ENCODE results near the gene FANCE.
A peak's percentile ranks its signal among the peaks of the same experiment; 100 is the strongest.

The FANCE gene

DNA sequence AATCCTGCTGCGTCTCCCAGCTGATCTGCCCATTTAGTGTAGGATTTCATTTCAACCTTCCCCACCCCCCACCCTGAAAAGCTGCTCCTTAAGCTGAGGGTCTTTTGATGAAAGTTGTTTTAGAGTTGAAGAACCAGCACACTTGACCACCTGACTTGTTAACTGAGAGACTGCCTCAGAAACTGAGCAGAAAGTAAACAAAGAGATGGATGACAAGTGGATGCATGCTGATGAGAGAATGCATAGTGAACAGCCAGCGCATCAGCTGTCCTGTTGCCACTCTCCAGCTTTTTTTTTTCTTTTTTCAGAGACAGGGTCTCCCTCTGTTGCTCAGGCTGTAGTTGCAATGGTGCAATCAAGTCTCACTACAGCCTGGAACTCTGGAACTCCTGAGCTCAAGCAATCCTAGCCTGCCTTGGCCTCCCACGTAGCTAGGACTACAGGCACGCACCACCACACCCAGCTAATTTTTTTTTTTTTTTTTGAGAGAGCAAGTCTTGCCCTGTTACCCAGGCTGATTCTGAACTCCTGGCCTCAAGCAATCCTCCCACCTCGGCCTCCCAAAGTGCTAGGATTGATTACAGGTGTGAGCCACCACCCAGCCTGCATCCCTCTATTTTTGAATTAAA lies 25.5 kb downstream of the FANCE start:
- Histone ChIP-seq H3K4me3 (no peak overlapping the region), H3K27ac (no peak overlapping the region)

DNA sequence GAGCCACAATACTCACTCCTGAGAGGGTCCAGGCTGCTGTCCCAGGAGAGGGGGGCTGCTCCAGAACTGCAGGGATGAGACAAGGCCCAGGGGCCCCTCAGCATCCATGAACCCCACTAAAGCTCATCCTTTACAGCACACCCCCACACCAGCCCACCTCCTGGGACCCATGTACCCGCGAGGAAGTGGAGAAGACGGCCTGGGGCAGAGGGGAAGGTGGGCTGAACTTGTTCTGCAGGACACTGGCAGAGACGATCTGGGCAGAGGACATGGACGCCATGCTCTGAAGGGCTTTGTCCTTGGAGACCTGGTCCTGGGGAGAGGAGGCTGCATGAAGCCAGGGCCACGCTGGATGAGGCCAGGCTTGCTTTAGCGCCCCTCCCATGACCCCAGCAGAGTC lies 26.1 kb downstream of the FANCE start:
- Histone ChIP-seq H3K27ac (no peak overlapping the region), H3K4me3 (no peak overlapping the region)

GRCh38 chr6:35480176-35480575 lies 28.0 kb downstream of the FANCE start:
- Histone ChIP-seq H3K27ac (no peak overlapping the region), H3K4me3 (no peak overlapping the region)

DNA sequence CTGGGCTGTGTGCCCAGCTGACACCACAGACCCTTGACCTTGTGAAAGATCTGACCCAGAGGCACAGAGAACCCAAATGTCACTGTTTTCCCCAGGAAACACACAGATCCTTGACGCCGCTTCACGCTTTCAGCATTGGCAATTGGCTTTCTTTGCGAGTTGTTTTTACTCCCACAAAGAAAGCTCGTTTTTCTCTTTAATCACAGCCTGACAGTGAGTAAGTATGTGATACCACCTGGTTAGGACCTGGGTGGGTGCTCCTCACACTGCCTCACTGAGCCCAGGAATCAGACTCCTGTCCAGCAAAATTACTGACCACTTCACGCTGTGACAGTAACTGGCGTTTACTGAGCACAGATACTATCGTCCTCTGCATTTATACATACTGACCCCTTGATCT lies 29.1 kb downstream of the FANCE start:
- no peak overlapping the region for H3K4me3 ChIP-seq
- no peak overlapping the region for H3K27ac ChIP-seq

DNA sequence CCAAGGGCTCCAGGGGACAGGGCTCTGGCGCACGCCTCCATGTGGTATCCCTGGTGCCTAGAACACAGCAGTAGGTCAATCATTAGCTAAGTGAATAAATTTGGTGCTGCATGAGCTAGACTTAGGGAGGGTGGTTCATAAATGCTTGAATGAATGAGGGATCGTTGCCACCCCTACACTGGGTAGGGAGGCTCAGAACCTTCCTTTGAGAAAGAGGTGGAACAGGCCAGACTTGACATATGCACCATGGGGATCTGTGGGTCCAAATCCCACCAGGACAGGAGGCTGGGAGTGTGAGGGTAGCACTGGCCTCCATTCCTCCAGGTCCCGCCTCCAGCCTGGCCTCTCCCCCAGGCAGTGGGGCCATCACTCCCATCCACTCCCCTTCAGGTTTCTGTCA lies 30.9 kb downstream of the FANCE start:
- Histone ChIP-seq H3K27ac (no peak overlapping the region), H3K4me3 (no peak overlapping the region)

- Histone ChIP-seq H3K4me3 (no peak overlapping the region), H3K27ac (peak overlapping the region in 3 of 21 experiments; percentile 4 to 94 (median 27))
Observed at GRCh38 chr6:35483490-35483889, 31.4 kb downstream of the FANCE start.

DNA sequence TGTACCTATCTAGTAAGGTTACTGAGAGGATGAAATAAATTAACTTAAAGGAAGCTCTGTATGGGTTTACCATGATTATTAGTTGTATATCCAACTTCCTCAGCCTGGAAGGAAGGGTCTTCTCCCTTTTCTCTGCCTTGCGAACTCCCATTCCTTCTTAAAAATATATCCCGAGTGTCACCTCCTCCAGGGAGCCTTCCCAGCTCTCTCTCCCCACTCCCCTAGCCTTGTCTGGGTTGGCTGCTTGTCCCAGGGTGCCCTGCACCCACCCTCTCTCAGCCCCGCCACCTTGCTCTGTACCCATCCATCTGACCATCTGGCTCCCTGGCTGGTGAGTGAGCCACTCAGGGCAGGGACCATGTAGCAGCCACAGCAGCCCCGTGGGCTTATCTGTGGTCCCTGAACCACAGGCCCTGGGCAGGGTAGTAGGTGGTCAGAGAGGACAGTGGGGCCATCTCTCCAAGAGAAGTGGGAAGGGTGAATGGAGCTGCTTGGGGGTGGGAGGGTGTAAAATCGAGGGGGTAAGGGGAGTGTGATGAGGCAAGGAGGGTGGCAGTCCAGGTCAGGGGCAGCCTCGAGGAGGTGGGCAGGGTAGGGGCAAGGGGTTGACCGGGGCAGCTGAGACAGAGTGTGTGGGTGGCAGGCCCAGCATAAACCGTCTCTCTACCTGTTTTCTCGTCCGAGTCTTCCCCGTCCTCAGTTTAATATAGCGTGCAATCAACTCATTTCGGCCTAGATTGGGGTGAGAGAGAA lies 31.9 kb downstream of the FANCE start:
- Histone ChIP-seq H3K27ac (peak overlapping the region in 8 of 21 experiments; percentile 1 to 94 (median 88)), H3K4me3 (no peak overlapping the region)

DNA sequence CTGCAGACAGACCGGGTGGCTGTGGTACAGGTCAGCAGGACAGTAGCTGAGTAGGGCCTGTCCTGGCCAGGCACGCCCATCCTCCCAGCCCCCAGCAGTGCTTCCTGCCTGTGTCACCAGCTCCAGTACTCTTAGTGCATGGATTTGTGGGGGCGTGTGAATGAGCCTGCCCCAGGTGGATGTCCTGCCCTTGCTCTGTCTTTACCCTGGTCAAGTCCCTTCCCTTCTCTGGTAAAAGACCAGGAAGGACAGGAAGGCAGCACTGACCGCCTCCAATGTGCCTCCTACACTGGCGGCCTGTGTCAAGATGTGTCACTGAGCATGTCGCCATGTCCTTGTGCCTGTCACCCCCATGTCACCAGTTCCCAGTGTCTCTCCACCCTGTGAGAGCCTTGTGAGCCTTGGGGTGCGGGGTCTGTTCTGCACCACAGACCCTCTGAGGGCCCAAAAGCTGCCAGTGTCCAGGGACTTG lies 32.8 kb downstream of the FANCE start:
- peak overlapping the region in 19 of 21 experiments; percentile 64 to 94 (median 90) for H3K27ac ChIP-seq
- H3K4me3 ChIP-seq: no peak overlapping the region

DNA sequence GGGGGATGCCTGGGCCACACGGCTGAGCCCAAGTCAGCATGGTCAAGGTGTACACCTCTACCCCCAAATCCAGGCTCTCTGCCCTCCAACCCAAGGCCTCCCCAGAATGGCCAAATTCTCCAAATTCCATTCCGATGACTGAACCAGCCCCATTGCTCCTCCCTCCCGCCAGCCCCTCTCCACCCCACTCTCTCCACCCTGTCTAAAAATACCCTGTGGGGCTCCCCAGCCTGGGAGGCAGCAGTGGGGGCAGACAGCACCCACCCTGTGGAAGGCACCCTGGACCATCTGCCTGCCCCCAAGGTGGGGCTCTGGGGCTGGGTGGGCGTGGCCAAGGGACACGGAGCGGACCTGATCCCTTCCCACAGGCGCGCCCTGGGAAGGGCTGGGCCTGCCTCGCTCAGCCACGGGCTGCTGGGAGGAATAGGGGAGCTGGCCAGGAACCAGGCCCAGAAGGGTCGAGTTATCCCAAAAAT lies 33.3 kb downstream of the FANCE start:
- Histone ChIP-seq H3K4me3 (peak overlapping the region in 1 of 7 experiments; percentile 29), H3K27ac (peak overlapping the region in 20 of 21 experiments; percentile 64 to 94 (median 90))

DNA sequence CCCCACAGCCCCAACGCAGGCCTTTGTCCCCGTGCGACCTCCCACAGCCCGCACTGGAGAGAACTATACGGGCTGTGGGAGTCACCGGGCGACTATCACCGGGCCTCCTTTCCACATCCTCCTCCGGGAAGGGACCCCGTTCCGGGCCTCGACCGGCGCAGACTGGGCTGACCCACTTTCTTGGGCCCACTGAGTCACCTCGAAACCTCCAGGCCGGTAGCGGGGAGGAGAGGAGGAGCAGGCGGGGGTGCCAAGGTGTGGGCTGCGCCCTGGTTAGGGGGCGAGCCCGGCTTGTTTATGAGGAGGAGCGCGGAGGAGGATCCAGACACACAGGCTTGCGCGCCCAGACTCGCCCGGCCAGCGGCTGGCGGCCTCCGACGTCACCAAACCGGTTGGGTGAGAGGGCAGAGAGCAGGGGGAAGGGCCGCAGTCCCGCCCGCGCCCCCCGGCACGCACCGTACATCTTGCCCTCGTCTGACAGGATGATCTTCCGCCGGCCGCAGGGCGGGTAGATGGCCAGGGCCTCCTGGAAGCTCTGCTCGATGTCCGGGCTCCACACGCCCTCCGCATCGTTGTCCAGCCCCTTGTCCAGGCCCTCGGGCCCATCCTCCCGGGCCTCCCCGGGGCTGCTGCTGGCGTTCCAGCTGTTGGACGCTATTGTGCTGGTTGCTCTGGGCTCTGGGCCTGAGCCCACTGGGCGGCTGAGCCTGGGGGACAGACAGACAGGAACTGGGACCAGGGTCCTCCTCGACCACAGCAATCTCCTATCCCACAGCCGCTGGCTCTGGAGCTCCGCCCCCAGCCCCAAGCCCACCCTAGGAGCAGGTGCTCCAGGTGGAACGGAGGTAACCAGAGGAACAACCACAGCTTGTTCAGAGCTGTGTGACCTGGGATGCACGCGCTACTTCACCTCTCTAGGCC lies 34.1 kb downstream of the FANCE start:
- Histone ChIP-seq H3K4me3 (peak overlapping the region in 3 of 7 experiments; percentile 5 to 29 (median 10)), H3K27ac (peak overlapping the region in 20 of 21 experiments; percentile 69 to 94 (median 90))

DNA sequence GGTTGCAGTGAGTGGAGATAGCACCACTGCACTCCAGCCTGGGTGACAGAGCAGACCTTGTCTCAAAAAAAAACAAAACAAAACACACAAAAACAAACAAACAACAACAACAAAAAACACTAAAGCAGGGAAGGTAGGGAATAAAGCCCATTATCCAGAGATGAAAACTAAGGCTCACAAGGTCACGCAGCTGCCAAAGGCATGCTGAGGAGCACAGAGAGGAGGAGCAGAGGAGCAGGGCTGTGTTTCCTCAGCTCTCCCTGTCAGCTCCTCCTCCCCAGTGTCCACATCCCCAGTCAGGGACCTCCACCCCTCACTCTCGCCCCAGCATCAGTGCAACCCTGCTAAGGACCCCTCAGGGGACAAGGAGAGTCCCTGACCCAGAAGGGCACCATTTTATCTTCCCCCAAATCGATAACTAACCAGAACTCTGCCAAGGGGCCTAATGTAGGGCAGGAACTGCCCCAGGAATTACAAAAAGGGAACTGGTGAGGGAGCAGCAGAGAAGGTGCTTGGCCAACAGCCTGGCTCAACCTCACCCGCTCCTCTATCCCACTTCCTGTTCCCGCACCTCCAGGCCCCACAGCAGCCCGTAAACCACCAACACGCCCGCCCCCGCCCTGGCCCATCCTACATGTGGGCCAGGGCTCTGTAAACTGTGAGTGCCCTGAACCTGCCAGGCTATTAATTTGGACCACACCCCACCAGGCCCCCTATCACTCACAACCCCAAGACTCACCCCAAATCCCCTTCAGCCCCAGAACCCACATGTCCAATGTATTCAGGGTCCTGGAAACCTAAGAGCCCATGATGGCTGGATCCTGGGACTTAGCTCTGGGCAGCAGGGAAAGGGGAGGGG lies 35.7 kb downstream of the FANCE start:
- Histone ChIP-seq H3K4me3 (no peak overlapping the region), H3K27ac (peak overlapping the region in 19 of 21 experiments; percentile 6 to 94 (median 87))

DNA sequence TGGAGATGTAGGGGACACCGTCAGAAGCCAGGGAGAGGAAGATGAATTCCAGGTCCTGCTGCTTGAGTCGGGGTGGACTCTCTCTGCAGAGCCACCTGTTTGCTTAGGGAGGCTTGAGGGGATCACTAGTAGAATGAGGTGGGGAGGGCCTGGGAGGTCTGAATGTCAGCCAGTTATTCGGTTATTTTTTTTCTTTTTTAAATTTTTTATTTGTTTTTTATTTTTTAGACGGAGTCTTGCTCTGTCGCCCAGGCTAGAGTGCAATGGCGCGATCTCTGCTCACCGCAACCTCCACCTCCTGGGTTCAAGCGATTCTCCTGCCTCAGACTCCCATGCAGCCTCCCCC lies 36.4 kb downstream of the FANCE start:
- H3K27ac ChIP-seq: peak overlapping the region in 19 of 21 experiments; percentile 6 to 94 (median 87)
- no peak overlapping the region for H3K4me3 ChIP-seq

DNA sequence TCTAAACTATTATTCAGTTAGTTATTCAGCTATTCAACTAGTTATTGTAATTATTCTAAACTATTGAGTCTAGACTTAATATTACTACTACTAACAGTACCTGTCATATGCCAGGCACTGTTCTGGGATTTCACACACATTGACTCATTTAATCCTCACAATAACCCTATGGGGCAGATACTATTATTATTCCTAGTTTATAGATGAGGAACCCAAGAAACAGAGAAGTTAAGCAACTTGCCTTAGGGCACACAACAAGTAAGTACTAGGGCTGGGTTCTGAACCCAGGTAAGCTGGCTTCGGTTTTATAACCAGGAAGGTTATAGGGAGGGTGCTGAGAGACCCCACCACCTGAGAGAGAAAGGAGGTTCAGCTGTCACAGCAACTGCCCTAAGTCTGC lies 36.9 kb downstream of the FANCE start:
- no peak overlapping the region for H3K4me3 ChIP-seq
- peak overlapping the region in 16 of 21 experiments; percentile 12 to 94 (median 72) for H3K27ac ChIP-seq

GRCh38 chr6:35489995-35490791 lies 38.1 kb downstream of the FANCE start:
- H3K4me3 ChIP-seq: no peak overlapping the region
- peak overlapping the region in 17 of 21 experiments; percentile 11 to 94 (median 63) for H3K27ac ChIP-seq

- peak overlapping the region in 14 of 21 experiments; percentile 6 to 94 (median 67) for H3K27ac ChIP-seq
- no peak overlapping the region for H3K4me3 ChIP-seq
Observed at GRCh38 chr6:35490821-35491557, 38.9 kb downstream of the FANCE start.

GRCh38 chr6:35491558-35492257 lies 39.6 kb downstream of the FANCE start:
- Histone ChIP-seq H3K27ac (peak overlapping the region in 14 of 21 experiments; percentile 6 to 94 (median 67)), H3K4me3 (no peak overlapping the region)

Data from skin epidermis (tissue), 12 donors.